COLO829 (cell line): ENCODE measurements around the gene GALNT6.
"Not testable (repeated sequence)": the region's sequence is repeated elsewhere in the genome, so short reads cannot be mapped to it uniquely, and the experiment has no call there.

Experiments used
- DNase-seq: peaks from one replicate; pipeline ENCODE4 v3.0.0; 2012; ENCODE audit warnings: low spot score

Gene GALNT6

GRCh38 chr12:51351913-51352532, 39.2 kb downstream of the GALNT6 start:
- peak; percentile 51 for DNase-seq

- DNase-seq = no peak
Measured at GRCh38 chr12:51349026-51349425, 42.2 kb downstream of the GALNT6 start.

GRCh38 chr12:51348116-51348515, 43.1 kb downstream of the GALNT6 start:
- DNase-seq = no peak

GRCh38 chr12:51346581-51346980, 44.6 kb downstream of the GALNT6 start, which contains the start of gene CELA1:
Gene CELA1 (minus strand): TSS chr12:51346679. CDS start chr12:51346638, 41 bp downstream.
- no peak for DNase-seq

- peak; percentile 25 for DNase-seq
Measured at GRCh38 chr12:51345681-51346080, 45.5 kb downstream of the GALNT6 start.

- DNase-seq = no peak
Measured at GRCh38 chr12:51343201-51343600, 48.0 kb downstream of the GALNT6 start.

- no peak for DNase-seq
Measured at GRCh38 chr12:51342416-51342815, 48.8 kb downstream of the GALNT6 start.

- peak; percentile 66 for DNase-seq
Measured at GRCh38 chr12:51341251-51342007, 49.8 kb downstream of the GALNT6 start.

GRCh38 chr12:51339750-51340149, 51.5 kb downstream of the GALNT6 start:
- no peak for DNase-seq

- not testable (repeated sequence) for DNase-seq
Measured at GRCh38 chr12:51337336-51337735, 53.9 kb downstream of the GALNT6 start.

- DNase-seq = no peak
Measured at GRCh38 chr12:51335931-51336330, 55.3 kb downstream of the GALNT6 start.

GRCh38 chr12:51334764-51335163, 56.4 kb downstream of the GALNT6 start:
- DNase-seq = no peak

GRCh38 chr12:51333536-51333935, 57.7 kb downstream of the GALNT6 start:
- no peak for DNase-seq

- no peak for DNase-seq
Measured at GRCh38 chr12:51330186-51330585, 61.0 kb downstream of the GALNT6 start.

GRCh38 chr12:51329742-51330141, 61.5 kb downstream of the GALNT6 start:
- DNase-seq = no peak

- DNase-seq = no peak
Measured at GRCh38 chr12:51328587-51328986, 62.6 kb downstream of the GALNT6 start.

GRCh38 chr12:51326698-51327439, 64.3 kb downstream of the GALNT6 start:
- peak; percentile 13 for DNase-seq

GRCh38 chr12:51324953-51325352, 66.3 kb downstream of the GALNT6 start:
- DNase-seq = no peak

- DNase-seq = no peak
Measured at GRCh38 chr12:51323966-51324895, 67.0 kb downstream of the GALNT6 start, which contains the start of gene BIN2. Gene BIN2 (minus strand): TSS chr12:51324174. CDS start chr12:51324102, 72 bp downstream.

GRCh38 chr12:51323317-51323960, 67.8 kb downstream of the GALNT6 start:
- no peak for DNase-seq

- DNase-seq = no peak
Measured at GRCh38 chr12:51322452-51322851, 68.8 kb downstream of the GALNT6 start.
